ENCODE data around the gene SLC38A10.

- TF ChIP-seq, protein P1, sequence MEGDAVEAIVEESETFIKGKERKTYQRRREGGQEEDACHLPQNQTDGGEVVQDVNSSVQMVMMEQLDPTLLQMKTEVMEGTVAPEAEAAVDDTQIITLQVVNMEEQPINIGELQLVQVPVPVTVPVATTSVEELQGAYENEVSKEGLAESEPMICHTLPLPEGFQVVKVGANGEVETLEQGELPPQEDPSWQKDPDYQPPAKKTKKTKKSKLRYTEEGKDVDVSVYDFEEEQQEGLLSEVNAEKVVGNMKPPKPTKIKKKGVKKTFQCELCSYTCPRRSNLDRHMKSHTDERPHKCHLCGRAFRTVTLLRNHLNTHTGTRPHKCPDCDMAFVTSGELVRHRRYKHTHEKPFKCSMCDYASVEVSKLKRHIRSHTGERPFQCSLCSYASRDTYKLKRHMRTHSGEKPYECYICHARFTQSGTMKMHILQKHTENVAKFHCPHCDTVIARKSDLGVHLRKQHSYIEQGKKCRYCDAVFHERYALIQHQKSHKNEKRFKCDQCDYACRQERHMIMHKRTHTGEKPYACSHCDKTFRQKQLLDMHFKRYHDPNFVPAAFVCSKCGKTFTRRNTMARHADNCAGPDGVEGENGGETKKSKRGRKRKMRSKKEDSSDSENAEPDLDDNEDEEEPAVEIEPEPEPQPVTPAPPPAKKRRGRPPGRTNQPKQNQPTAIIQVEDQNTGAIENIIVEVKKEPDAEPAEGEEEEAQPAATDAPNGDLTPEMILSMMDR (IDR thresholded peaks at IDR 0.05) = no peak
- no peak for TF ChIP-seq POLR2A (IDR thresholded peaks at IDR 0.05)
Observed at GRCh38 chr17:81261582-81262336, 33.3 kb downstream of the SLC38A10 start.
